Panc1 (cell line): ENCODE data around the gene SIN3B. TPM values are rescaled to one million over a fixed set of nuclear protein-coding genes. Genes with fewer than 3 reads are reported as not detected.

Source experiments
- ATAC-seq: fragments of 200-7000 bp; cut with Tn5 transposase; 2 replicates; pipeline ENCODE4 v1.9.1; 2020; ENCODE audit warnings: mild to moderate bottlenecking, moderate library complexity
- BruUV-seq: library from RNA; stranded (reverse); fragments of 400-500 nt; replicated peaks from 2 replicates; lab custom pipeline; 2021; lab: Mats Ljungman, UMichigan
- CTCF ChIA-PET: fragments of 300-600 bp; sonication (Branson Sonifier 250); formaldehyde crosslinking; loops from one replicate; lab custom pipeline; 2022; ENCODE audit warnings: antibody characterized with exemption; lab: Charles Lee
- POLR2A ChIA-PET: fragments of 300-600 bp; sonication (Branson Sonifier 250); formaldehyde crosslinking; loops from one replicate; lab custom pipeline; 2022; ENCODE audit warnings: antibody characterized with exemption; lab: Charles Lee
- DNase-seq: peaks from one replicate; pipeline ENCODE4 v3.0.0-alpha.2; 2010; ENCODE audit warnings: low read depth, low spot score
- H3K27ac ChIP-seq: 2 replicates; pipeline ENCODE4 v1.5.1; 2011; ENCODE audit warnings: mild to moderate bottlenecking, low read length, inconsistent platforms
- H3K27me3 ChIP-seq: fragments of 200-500 bp; sonication (Bioruptor generic); 2 replicates; pipeline ENCODE4 v1.6.0; 2014; ENCODE audit warnings: low read length, inconsistent platforms; ENCODE audit not compliant: control insufficient read depth, insufficient read depth
- H3K36me3 ChIP-seq: fragments of 200-500 bp; sonication (Bioruptor generic); 2 replicates; pipeline ENCODE4 v1.5.1; 2014; ENCODE audit warnings: inconsistent platforms, mild to moderate bottlenecking, low read length, moderate library complexity; ENCODE audit not compliant: control insufficient read depth, insufficient read depth
- H3K4me1 ChIP-seq: 2 replicates; pipeline ENCODE4 v1.5.1; 2011; ENCODE audit warnings: inconsistent platforms, mild to moderate bottlenecking, low read length, moderate library complexity; ENCODE audit not compliant: control insufficient read depth, insufficient read depth
- H3K4me3 ChIP-seq, 2 experiments: 2 replicates each; pipeline ENCODE4 v1.5.1; 2011 to 2012; ENCODE audit warnings: low read depth in 2 of 2, low read length in 2 of 2, mild to moderate bottlenecking in 2 of 2, inconsistent platforms in 1 of 2, moderate library complexity in 1 of 2
- H3K9me3 ChIP-seq: fragments of 200-500 bp; sonication (Bioruptor generic); 2 replicates; pipeline ENCODE4 v1.5.1; 2014; ENCODE audit warnings: low read depth, mild to moderate bottlenecking, inconsistent platforms, low read length, moderate library complexity; ENCODE audit not compliant: control insufficient read depth, insufficient read depth
- POLR2AphosphoS5 ChIP-seq: IDR thresholded peaks from 2 replicates; pipeline ENCODE4 v1.6.1; 2012; ENCODE audit warnings: mild to moderate bottlenecking, low read depth, low read length, moderate library complexity
- SIN3A ChIP-seq: IDR thresholded peaks from 2 replicates; pipeline ENCODE4 v1.6.1; 2012; ENCODE audit warnings: low read depth, mild to moderate bottlenecking, low read length, moderate library complexity, borderline replicate concordance; ENCODE audit not compliant: insufficient read depth
- TCF7L2 ChIP-seq: IDR thresholded peaks from 2 replicates; pipeline ENCODE4 v1.6.1; 2011; ENCODE audit warnings: mild to moderate bottlenecking, low read depth, low read length, inconsistent platforms
- in situ Hi-C: cut with HindIII; loops from 2 replicates; pipeline ENCODE4 v1.10.0; 2016; ENCODE audit warnings: low sequenced_read_pairs, low pct_unique_long_range_greater_than_20kb
- intact Hi-C: fragments of 100-400 bp; cut with micrococcal nuclease; formaldehyde crosslinking; loops from one replicate; pipeline ENCODE4 v1.10.0; 2022; ENCODE audit not compliant: unreplicated experiment
- total RNA-seq: library from RNA; stranded (reverse); gene quantifications from one replicate; pipeline ENCODE4 v1.2.1, GENCODE V29; 2021; ENCODE audit not compliant: unreplicated experiment
- TF ChIP-seq, protein P1 (sequence below), 2 experiments: IDR thresholded peaks; 2 replicates each; pipeline ENCODE4 v1.6.1; 2011 to 2012; ENCODE audit warnings: low read depth in 2 of 2, control low read depth in 1 of 2, low read length in 1 of 2, mild to moderate bottlenecking in 1 of 2, moderate library complexity in 1 of 2; ENCODE audit not compliant: insufficient read depth in 1 of 2
- TF ChIP-seq, protein P2 (sequence below): fragments of 450-650 bp; IDR thresholded peaks from 2 replicates; pipeline ENCODE4 v1.5.1; 2017; ENCODE audit warnings: mild to moderate bottlenecking

Gene SIN3B
- total RNA-seq, 1 experiment from 2014 or later: 47.0 TPM

DNA sequence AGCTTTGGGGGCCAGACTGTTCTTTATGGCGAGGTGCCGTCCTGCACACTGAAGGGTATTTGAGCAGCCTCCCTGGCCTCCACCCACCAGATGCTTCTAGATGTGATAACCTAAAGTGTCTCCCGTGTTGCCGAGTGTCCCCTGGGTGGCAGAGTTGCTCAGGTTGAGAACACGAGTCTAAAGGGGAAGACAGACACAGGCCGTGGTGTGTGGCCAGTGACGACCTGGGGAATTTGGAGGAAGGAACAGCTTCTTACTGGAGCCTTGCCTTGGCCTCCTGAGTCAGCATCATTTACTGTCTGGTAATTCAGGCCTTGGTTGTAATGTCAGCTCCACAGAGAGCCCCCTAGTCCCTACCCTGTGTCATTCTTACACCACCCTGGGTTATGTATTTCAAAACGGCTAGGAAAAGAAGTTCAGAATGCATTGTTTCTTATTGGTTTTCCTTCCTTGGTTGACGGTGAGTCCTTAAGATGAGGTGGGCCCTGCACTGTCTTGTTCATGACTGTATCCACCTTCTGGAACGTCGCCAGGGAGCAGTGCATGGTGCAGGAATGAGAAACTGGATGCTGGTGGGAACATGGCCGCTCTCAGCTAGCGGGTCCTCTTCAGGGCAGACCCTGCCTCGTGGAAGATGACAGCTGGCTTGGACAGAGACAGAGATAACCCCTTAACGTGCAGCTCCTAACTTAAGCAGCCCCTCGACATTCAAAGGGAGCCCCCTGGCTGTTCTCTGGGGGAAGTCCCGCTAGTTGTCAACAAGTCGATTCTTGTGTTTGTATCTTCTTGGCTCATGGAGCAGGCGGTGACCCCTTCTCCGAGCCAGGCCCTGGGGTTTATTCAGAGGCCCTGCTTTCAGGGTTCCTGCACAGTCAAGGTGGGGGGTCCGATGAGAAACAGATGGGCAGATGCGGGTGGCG lies 7.2 kb downstream of the SIN3B start:
- BruUV-seq: no TSS peak
- in situ Hi-C loops: no loop called here
- Histone ChIP-seq H3K27ac (no peak overlapping the region), H3K9me3 (no peaks in the 10 kb centered on the region), H3K4me1 (no peaks in the 10 kb centered on the region), H3K27me3 (no peaks in the 10 kb centered on the region), H3K36me3 (no peaks in the 10 kb centered on the region), H3K4me3 (no peak overlapping the region)
- peak; percentile 63; the same call in 1 of the 2 replicates for ATAC-seq
- CTCF ChIA-PET: interaction anchor here (0.6 kb wide), 2 partner anchors 121 to 163 kb away, joined by 3 to 5 read pairs; no protein-coding TSS in a partner anchor
- intact Hi-C loops: no loop called here
- TF ChIP-seq POLR2AphosphoS5 (no peak), SIN3A (no peak), TCF7L2 (no peak)
- TF ChIP-seq, protein P1, sequence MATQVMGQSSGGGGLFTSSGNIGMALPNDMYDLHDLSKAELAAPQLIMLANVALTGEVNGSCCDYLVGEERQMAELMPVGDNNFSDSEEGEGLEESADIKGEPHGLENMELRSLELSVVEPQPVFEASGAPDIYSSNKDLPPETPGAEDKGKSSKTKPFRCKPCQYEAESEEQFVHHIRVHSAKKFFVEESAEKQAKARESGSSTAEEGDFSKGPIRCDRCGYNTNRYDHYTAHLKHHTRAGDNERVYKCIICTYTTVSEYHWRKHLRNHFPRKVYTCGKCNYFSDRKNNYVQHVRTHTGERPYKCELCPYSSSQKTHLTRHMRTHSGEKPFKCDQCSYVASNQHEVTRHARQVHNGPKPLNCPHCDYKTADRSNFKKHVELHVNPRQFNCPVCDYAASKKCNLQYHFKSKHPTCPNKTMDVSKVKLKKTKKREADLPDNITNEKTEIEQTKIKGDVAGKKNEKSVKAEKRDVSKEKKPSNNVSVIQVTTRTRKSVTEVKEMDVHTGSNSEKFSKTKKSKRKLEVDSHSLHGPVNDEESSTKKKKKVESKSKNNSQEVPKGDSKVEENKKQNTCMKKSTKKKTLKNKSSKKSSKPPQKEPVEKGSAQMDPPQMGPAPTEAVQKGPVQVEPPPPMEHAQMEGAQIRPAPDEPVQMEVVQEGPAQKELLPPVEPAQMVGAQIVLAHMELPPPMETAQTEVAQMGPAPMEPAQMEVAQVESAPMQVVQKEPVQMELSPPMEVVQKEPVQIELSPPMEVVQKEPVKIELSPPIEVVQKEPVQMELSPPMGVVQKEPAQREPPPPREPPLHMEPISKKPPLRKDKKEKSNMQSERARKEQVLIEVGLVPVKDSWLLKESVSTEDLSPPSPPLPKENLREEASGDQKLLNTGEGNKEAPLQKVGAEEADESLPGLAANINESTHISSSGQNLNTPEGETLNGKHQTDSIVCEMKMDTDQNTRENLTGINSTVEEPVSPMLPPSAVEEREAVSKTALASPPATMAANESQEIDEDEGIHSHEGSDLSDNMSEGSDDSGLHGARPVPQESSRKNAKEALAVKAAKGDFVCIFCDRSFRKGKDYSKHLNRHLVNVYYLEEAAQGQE (IDR thresholded peaks at IDR 0.05; ENCODE audit: insufficient read depth in 1 of 2, low read depth in 2 of 2, low read length in 1 of 2): no peak
- TF ChIP-seq, protein P2, sequence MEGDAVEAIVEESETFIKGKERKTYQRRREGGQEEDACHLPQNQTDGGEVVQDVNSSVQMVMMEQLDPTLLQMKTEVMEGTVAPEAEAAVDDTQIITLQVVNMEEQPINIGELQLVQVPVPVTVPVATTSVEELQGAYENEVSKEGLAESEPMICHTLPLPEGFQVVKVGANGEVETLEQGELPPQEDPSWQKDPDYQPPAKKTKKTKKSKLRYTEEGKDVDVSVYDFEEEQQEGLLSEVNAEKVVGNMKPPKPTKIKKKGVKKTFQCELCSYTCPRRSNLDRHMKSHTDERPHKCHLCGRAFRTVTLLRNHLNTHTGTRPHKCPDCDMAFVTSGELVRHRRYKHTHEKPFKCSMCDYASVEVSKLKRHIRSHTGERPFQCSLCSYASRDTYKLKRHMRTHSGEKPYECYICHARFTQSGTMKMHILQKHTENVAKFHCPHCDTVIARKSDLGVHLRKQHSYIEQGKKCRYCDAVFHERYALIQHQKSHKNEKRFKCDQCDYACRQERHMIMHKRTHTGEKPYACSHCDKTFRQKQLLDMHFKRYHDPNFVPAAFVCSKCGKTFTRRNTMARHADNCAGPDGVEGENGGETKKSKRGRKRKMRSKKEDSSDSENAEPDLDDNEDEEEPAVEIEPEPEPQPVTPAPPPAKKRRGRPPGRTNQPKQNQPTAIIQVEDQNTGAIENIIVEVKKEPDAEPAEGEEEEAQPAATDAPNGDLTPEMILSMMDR: no peak
- POLR2A ChIA-PET: no interaction called here
- no peak for DNase-seq

- ATAC-seq (no peak), DNase-seq (no peak)
- H3K4me1 ChIP-seq: no peaks in the 10 kb centered on the region
- no peak overlapping the region for H3K4me3 ChIP-seq
- no peaks in the 10 kb centered on the region for H3K9me3 ChIP-seq
- no peak overlapping the region for H3K27ac ChIP-seq
- H3K36me3 ChIP-seq: no peaks in the 10 kb centered on the region
- no TSS peak for BruUV-seq
- intact Hi-C loops (no loop called here), in situ Hi-C loops (no loop called here)
- CTCF ChIA-PET: interaction anchor here (0.6 kb wide), 1 partner anchor 122 kb away, joined by 3 read pairs; no protein-coding TSS in a partner anchor
- TF ChIP-seq SIN3A (no peak), POLR2AphosphoS5 (no peak), TCF7L2 (no peak)
- TF ChIP-seq, protein P2: no peak
- TF ChIP-seq, protein P1 (IDR thresholded peaks at IDR 0.05; ENCODE audit: insufficient read depth in 1 of 2, low read depth in 2 of 2, low read length in 1 of 2): no peak
- H3K27me3 ChIP-seq: no peaks in the 10 kb centered on the region
- POLR2A ChIA-PET: no interaction called here
Measured at GRCh38 chr19:16837035-16837362, 7.8 kb downstream of the SIN3B start.
